Neutrophil (primary cell): Measurements from ENCODE around the gene DEFB114.

Source experiments
- H3K27ac ChIP-seq: fragments of 200-600 bp; sonication (generic); 2 replicates; pipeline ENCODE4 v1.5.1; 2016; ENCODE audit warnings: mild to moderate bottlenecking, moderate library complexity
- H3K27me3 ChIP-seq: fragments of 200-600 bp; sonication (generic); 2 replicates; pipeline ENCODE4 v1.6.0; 2016; ENCODE audit warnings: mild to moderate bottlenecking
- H3K36me3 ChIP-seq: fragments of 200-600 bp; sonication (generic); 2 replicates; pipeline ENCODE4 v1.5.1; 2017
- H3K4me1 ChIP-seq, 2 experiments: fragments of 200-600 bp in 1 of 2; sonication (generic) in 1 of 2; 1 replicate in 1 of 2; 2 replicates in 1 of 2; pipeline versions ENCODE4 v1.5.1 to v1.6.1; 2013 to 2016; ENCODE audit warnings: low read depth in 1 of 2, low read length in 1 of 2, mild to moderate bottlenecking in 1 of 2, moderate library complexity in 1 of 2; ENCODE audit not compliant: control insufficient read depth in 1 of 2, insufficient read depth in 1 of 2
- H3K4me3 ChIP-seq, 2 experiments: fragments of 200-600 bp in 1 of 2; sonication (generic) in 1 of 2; 1 replicate in 1 of 2; 2 replicates in 1 of 2; pipeline ENCODE4 v1.5.1; 2013 to 2016; ENCODE audit warnings: low read depth in 1 of 2, low read length in 1 of 2, mild to moderate bottlenecking in 1 of 2, moderate library complexity in 1 of 2
- H3K9me3 ChIP-seq: fragments of 200-600 bp; sonication (generic); 2 replicates; pipeline ENCODE4 v1.5.1; 2016
- CTCF ChIP-seq: fragments of 200-600 bp; sonication (generic); IDR thresholded peaks from 2 replicates; pipeline ENCODE4 v1.5.1; 2016; ENCODE audit warnings: antibody characterized with exemption

DEFB114 gene

DNA sequence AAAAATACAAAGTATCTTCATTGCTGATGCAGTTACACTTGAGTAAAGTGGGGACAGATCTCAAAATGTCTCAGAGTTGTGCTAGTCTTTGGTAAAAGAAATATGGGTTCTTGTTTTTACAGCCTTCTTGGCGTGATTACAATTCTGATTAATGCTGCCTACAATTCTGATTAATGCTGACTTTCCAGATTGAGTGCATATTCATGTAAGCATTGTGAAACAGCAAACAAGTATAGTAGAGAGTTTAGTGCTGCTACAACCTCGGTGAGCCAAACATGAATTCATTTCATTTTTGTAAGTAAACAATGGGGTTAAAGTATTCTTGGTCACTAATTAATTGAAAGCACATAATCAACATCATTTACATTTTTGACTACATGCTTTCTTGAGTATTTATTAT lies 5.6 kb upstream of the DEFB114 start, which contains the start of gene DEFB113:
Gene DEFB113, minus strand, starts transcription at position 21 of the 400 bp plus-strand sequence. Its CDS starts 0 bp downstream, at position 21.
- no peaks in the 10 kb centered on the region for H3K9me3 ChIP-seq
- TF ChIP-seq CTCF, result no peak
- H3K27ac ChIP-seq, result no peak within 1 kb of the TSS
- no peak within 1 kb of the TSS for H3K4me3 ChIP-seq
- H3K4me1 ChIP-seq, result no peaks in the 10 kb centered on the region
- H3K27me3 ChIP-seq, result no peaks in the 10 kb centered on the region
- H3K36me3 ChIP-seq, result no peaks in the 10 kb centered on the region

DNA sequence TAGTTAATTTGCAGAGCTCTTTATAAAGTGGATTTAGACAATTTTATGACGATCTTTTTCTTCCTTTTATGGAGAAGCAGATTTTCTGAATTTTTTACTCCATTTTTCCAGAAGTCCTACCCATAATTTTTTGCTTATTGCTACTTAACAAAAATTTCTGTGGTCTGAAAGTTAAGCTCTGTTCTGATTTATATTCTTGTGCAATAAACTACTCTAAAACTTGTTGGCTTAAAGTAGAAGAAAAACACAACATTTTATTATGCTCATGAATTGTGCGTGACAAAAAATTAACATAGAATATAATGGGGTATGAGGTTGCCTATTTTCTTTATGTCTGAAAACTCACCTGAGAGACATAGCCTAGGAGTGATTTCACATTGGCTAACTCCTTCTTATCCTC lies 2.9 kb upstream of the DEFB114 start:
- no peaks in the 10 kb centered on the region for H3K4me1 ChIP-seq
- H3K9me3 ChIP-seq, result no peaks in the 10 kb centered on the region
- H3K27ac ChIP-seq, result no peak overlapping the region
- no peak for TF ChIP-seq CTCF
- H3K27me3 ChIP-seq, result no peaks in the 10 kb centered on the region
- no peaks in the 10 kb centered on the region for H3K36me3 ChIP-seq
- H3K4me3 ChIP-seq, result no peak overlapping the region

DNA sequence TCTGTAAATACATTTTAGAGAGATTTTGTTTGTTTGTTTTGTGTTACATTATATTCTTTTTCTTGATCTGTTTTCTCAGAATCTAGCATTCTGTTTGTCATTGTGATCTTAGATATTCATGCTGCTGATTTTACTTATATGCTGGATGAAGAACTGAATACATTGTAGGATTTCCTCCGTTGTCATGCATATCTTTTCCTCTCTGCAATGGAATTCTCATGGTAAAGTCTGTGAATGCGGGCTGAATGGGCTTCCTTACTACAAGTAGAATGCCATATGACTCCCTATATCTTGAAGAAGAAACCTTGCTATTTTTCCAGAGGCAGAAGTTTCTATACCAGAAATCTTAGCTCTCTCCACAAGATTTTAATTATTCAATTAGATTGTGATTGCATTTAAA lies 2.4 kb upstream of the DEFB114 start:
- Histone ChIP-seq H3K27me3 (no peaks in the 10 kb centered on the region), H3K4me3 (no peak overlapping the region), H3K36me3 (no peaks in the 10 kb centered on the region), H3K4me1 (no peaks in the 10 kb centered on the region), H3K9me3 (no peaks in the 10 kb centered on the region), H3K27ac (no peak overlapping the region)
- no peak for TF ChIP-seq CTCF

GRCh38 chr6:49958180-49958579 lies 5.8 kb downstream of the DEFB114 start:
- H3K27ac ChIP-seq, result no peak overlapping the region
- no peaks in the 10 kb centered on the region for H3K9me3 ChIP-seq
- no peak for TF ChIP-seq CTCF
- no peaks in the 10 kb centered on the region for H3K27me3 ChIP-seq
- H3K4me3 ChIP-seq, result no peak overlapping the region
- H3K4me1 ChIP-seq, result no peaks in the 10 kb centered on the region
- H3K36me3 ChIP-seq, result no peaks in the 10 kb centered on the region

- Histone ChIP-seq H3K4me1 (no peaks in the 10 kb centered on the region), H3K4me3 (no peak overlapping the region), H3K36me3 (no peaks in the 10 kb centered on the region), H3K27ac (no peak overlapping the region), H3K9me3 (no peaks in the 10 kb centered on the region), H3K27me3 (no peaks in the 10 kb centered on the region)
- no peak for TF ChIP-seq CTCF
Measured at GRCh38 chr6:49955847-49956246, 8.1 kb downstream of the DEFB114 start.

GRCh38 chr6:49951926-49952325 lies 12.0 kb downstream of the DEFB114 start:
- H3K9me3 ChIP-seq, result no peaks in the 10 kb centered on the region
- no peak overlapping the region for H3K4me3 ChIP-seq
- TF ChIP-seq CTCF, result no peak

More at GRCh38 chr6:49951926-49952325, 12.0 kb downstream of the DEFB114 start:
- Histone ChIP-seq H3K36me3 (no peaks in the 10 kb centered on the region), H3K27me3 (no peaks in the 10 kb centered on the region), H3K4me1 (no peaks in the 10 kb centered on the region), H3K27ac (no peak overlapping the region)
